UCSD-AML1 (cell line): Measurements from ENCODE around the gene RD3L.
"Not testable (repeated sequence)": the region's sequence is repeated elsewhere in the genome, so short reads cannot be mapped to it uniquely, and the experiment has no call there.

Experiments
- DNase-seq: peaks from one replicate; lab custom pipeline; 2025; ENCODE audit not compliant: unreplicated experiment; lab: John Stamatoyannopoulos, UW

RD3L gene

GRCh38 chr14:103928011-103928890 is 14.1 kb downstream of the RD3L start, which contains the start of gene TDRD9:
TSS of gene TDRD9 (plus strand) at chr14:103928456. CDS start at chr14:103928510, 54 bp downstream.
- DNase-seq: no peak

GRCh38 chr14:103927566-103927965 is 14.8 kb downstream of the RD3L start:
- DNase-seq: no peak

GRCh38 chr14:103925316-103925715 is 17.0 kb downstream of the RD3L start:
- DNase-seq: no peak

GRCh38 chr14:103923863-103924262 is 18.5 kb downstream of the RD3L start:
- peak; percentile 86 for DNase-seq

GRCh38 chr14:103921855-103922200 is 20.5 kb downstream of the RD3L start:
- not testable (repeated sequence) for DNase-seq

GRCh38 chr14:103920981-103921854 is 21.1 kb downstream of the RD3L start:
- peak; percentile 96 for DNase-seq

- no peak for DNase-seq
These were observed 25.6 kb downstream of the RD3L start for GRCh38 chr14:103916636-103917262.

GRCh38 chr14:103915616-103916015 is 26.7 kb downstream of the RD3L start:
- no peak for DNase-seq

- no peak for DNase-seq
These were observed 31.3 kb downstream of the RD3L start for GRCh38 chr14:103910984-103911383.

- peak; percentile 75 for DNase-seq
These were observed 31.9 kb downstream of the RD3L start for GRCh38 chr14:103910262-103910935.

GRCh38 chr14:103909531-103910261 is 32.6 kb downstream of the RD3L start:
- DNase-seq: no peak

GRCh38 chr14:103908580-103908979 is 33.7 kb downstream of the RD3L start:
- no peak for DNase-seq

GRCh38 chr14:103905842-103906456 is 36.4 kb downstream of the RD3L start:
- peak; percentile 61 for DNase-seq

GRCh38 chr14:103904493-103905107 is 37.7 kb downstream of the RD3L start:
- no peak for DNase-seq

- DNase-seq: no peak
These were observed 42.5 kb downstream of the RD3L start for GRCh38 chr14:103899833-103900232.

GRCh38 chr14:103899316-103899715 is 43.0 kb downstream of the RD3L start:
- no peak for DNase-seq

- DNase-seq: no peak
These were observed 43.6 kb downstream of the RD3L start for GRCh38 chr14:103898711-103899110.

GRCh38 chr14:103898204-103898603 is 44.1 kb downstream of the RD3L start:
- DNase-seq: no peak
